SK-N-SH (cell line): ENCODE data around the gene ANKRD2. TPM values are rescaled to one million over a fixed set of nuclear protein-coding genes. Genes with fewer than 3 reads are reported as not detected.
"Not testable (repeated sequence)": the region's sequence is repeated elsewhere in the genome, so short reads cannot be mapped to it uniquely, and the experiment has no call there.

Experiments
- CTCF ChIA-PET: fragments of 300-600, 350-600 bp; formaldehyde crosslinking; extraction: SDS; loops from one replicate; lab custom pipeline; 2021; lab: Yijun Ruan, JAX
- POLR2A ChIA-PET: fragments of 350-600 bp; sonication (Branson Sonifier 250); formaldehyde crosslinking; extraction: SDS; loops from one replicate; lab custom pipeline; 2020; ENCODE audit warnings: antibody characterized with exemption, inconsistent platforms; lab: Yijun Ruan, JAX
- DNase-seq: peaks from one replicate; pipeline ENCODE4 v3.0.0; 2012
- H2AFZ ChIP-seq: fragments of 200-600 bp; sonication (generic); 2 replicates; pipeline ENCODE4 v1.8.1; 2016; ENCODE audit warnings: antibody characterized with exemption, mild to moderate bottlenecking, low read depth
- H3F3A ChIP-seq: fragments of 200-600 bp; sonication (generic); replicated peaks from 2 replicates; pipeline ENCODE3; 2016; ENCODE audit warnings: antibody characterized with exemption, mild to moderate bottlenecking; ENCODE audit not compliant: insufficient read depth
- H3K27ac ChIP-seq, 2 experiments: fragments of 200-500 bp in 1 of 2; fragments of 200-600 bp in 1 of 2; sonication (Bioruptor generic) in 1 of 2; sonication (generic), shearing (Covaris generic) in 1 of 2; 2 replicates each; pipeline versions ENCODE4 v1.5.1 to v1.6.1; 2014 to 2016; ENCODE audit warnings: low read depth in 2 of 2, inconsistent platforms in 1 of 2, low read length in 1 of 2, mild to moderate bottlenecking in 1 of 2, mixed read lengths in 1 of 2
- H3K27me3 ChIP-seq: fragments of 200-600 bp; sonication (generic), shearing (Covaris generic); 2 replicates; pipeline ENCODE4 v1.6.1; 2016; ENCODE audit warnings: mixed run types; ENCODE audit not compliant: insufficient read depth
- H3K36me3 ChIP-seq, 2 experiments: fragments of 200-500 bp in 1 of 2; fragments of 200-600 bp in 1 of 2; sonication (Bioruptor generic) in 1 of 2; sonication (generic) in 1 of 2; replicated peaks in 1 of 2; 2 replicates each; pipeline versions ENCODE3 to v1.5.1; 2014 to 2016; ENCODE audit warnings: low read length in 1 of 2, mild to moderate bottlenecking in 1 of 2; ENCODE audit not compliant: insufficient read depth in 2 of 2, control insufficient read depth in 1 of 2
- H3K4me1 ChIP-seq, 2 experiments: fragments of 200-500 bp in 1 of 2; fragments of 200-600 bp in 1 of 2; sonication (Bioruptor generic) in 1 of 2; sonication (generic), shearing (Covaris generic) in 1 of 2; 2 replicates each; pipeline versions ENCODE4 v1.5.1 to v1.6.1; 2014 to 2016; ENCODE audit warnings: low read depth in 1 of 2, low read length in 1 of 2, mixed run types in 1 of 2; ENCODE audit not compliant: insufficient read depth in 2 of 2, control insufficient read depth in 1 of 2
- H3K4me2 ChIP-seq: fragments of 200-600 bp; sonication (generic), shearing (Covaris generic); 2 replicates; pipeline ENCODE4 v1.6.1; 2017; ENCODE audit warnings: mixed run types
- H3K4me3 ChIP-seq, 2 experiments: fragments of 200-500 bp in 1 of 2; fragments of 200-600 bp in 1 of 2; sonication (Bioruptor generic) in 1 of 2; sonication (generic), shearing (Covaris generic) in 1 of 2; 2 replicates each; pipeline versions ENCODE4 v1.5.1 to v1.8.1; 2014 to 2016; ENCODE audit warnings: low read depth in 2 of 2, inconsistent platforms in 1 of 2, low read length in 1 of 2, mild to moderate bottlenecking in 1 of 2, mixed read lengths in 1 of 2, moderate library complexity in 1 of 2
- H3K79me2 ChIP-seq: fragments of 200-600 bp; sonication (generic); 2 replicates; pipeline ENCODE4 v1.8.1; 2017; ENCODE audit warnings: mild to moderate bottlenecking; ENCODE audit not compliant: insufficient read depth
- H3K9ac ChIP-seq: fragments of 200-600 bp; sonication (generic); 2 replicates; pipeline ENCODE4 v1.6.1; 2017; ENCODE audit warnings: mixed run types
- H3K9me2 ChIP-seq: fragments of 200-600 bp; sonication (generic); 2 replicates; pipeline ENCODE4 v1.6.1; 2017; ENCODE audit warnings: mixed run types
- H3K9me3 ChIP-seq: fragments of 200-600 bp; sonication (generic); 2 replicates; pipeline ENCODE4 v1.6.1; 2017; ENCODE audit warnings: mixed run types, mild to moderate bottlenecking, moderate library complexity
- H4K20me1 ChIP-seq: fragments of 200-600 bp; sonication (generic); 2 replicates; pipeline ENCODE4 v1.6.1; 2017; ENCODE audit warnings: mild to moderate bottlenecking, mixed run types; ENCODE audit not compliant: insufficient read depth
- CHD2 ChIP-seq: fragments of 150-350 bp; IDR thresholded peaks from 2 replicates; pipeline ENCODE4 v1.6.1; 2018; ENCODE audit warnings: low read length; ENCODE audit not compliant: partially characterized antibody
- CTCF ChIP-seq: fragments of 200-600 bp; sonication (generic); IDR thresholded peaks from 2 replicates; pipeline ENCODE4 v1.6.1; 2017; ENCODE audit warnings: antibody characterized with exemption, mild to moderate bottlenecking, moderate library complexity
- EP300 ChIP-seq, 2 experiments: IDR thresholded peaks; 2 replicates each; pipeline versions ENCODE4 v1.4.0 to v1.6.1; 2012; ENCODE audit warnings: borderline replicate concordance in 1 of 2, low read depth in 1 of 2, low read length in 1 of 2
- FOSL2 ChIP-seq: IDR thresholded peaks from 2 replicates; pipeline ENCODE4 v1.4.0; 2012; ENCODE audit warnings: low read depth, mild to moderate bottlenecking, moderate library complexity, borderline replicate concordance
- FOXJ3 ChIP-seq: sonication (generic); formaldehyde crosslinking; IDR thresholded peaks from 2 replicates; pipeline ENCODE4 v1.5.1; 2020; ENCODE audit warnings: mild to moderate bottlenecking, missing genetic modification reagents
- GATA2 ChIP-seq: sonication (generic); formaldehyde crosslinking; IDR thresholded peaks from 2 replicates; pipeline ENCODE4 v1.5.0; 2020; ENCODE audit warnings: mild to moderate bottlenecking, missing genetic modification reagents
- JUND ChIP-seq: IDR thresholded peaks from 2 replicates; pipeline ENCODE4 v1.4.0; 2012
- MAX ChIP-seq: IDR thresholded peaks from 2 replicates; pipeline ENCODE4 v1.4.0; 2012; ENCODE audit warnings: low read depth
- MEF2A ChIP-seq: IDR thresholded peaks from 2 replicates; pipeline ENCODE4 v1.4.0; 2012; ENCODE audit warnings: low read depth, borderline replicate concordance
- NFIC ChIP-seq: IDR thresholded peaks from 2 replicates; pipeline ENCODE4 v1.4.0; 2012; ENCODE audit warnings: borderline replicate concordance
- RAD21 ChIP-seq: IDR thresholded peaks from 2 replicates; pipeline ENCODE4 v1.6.1; 2012; ENCODE audit warnings: mild to moderate bottlenecking, low read length
- RCOR1 ChIP-seq: fragments of 150-350 bp; IDR thresholded peaks from 2 replicates; pipeline ENCODE4 v1.6.1; 2017; ENCODE audit warnings: antibody characterized with exemption, low read length
- REST ChIP-seq: IDR thresholded peaks from 2 replicates; pipeline ENCODE4 v1.6.1; 2012; ENCODE audit warnings: mild to moderate bottlenecking, low read depth, low read length, moderate library complexity
- SIN3A ChIP-seq: IDR thresholded peaks from 2 replicates; pipeline ENCODE4 v1.6.1; 2012; ENCODE audit warnings: low read depth, mild to moderate bottlenecking, low read length, moderate library complexity, borderline replicate concordance
- SMC3 ChIP-seq: IDR thresholded peaks from 2 replicates; pipeline ENCODE4 v1.6.1; 2012; ENCODE audit warnings: low read depth, low read length, improper control_type of control experiment
- TEAD4 ChIP-seq: IDR thresholded peaks from 2 replicates; pipeline ENCODE4 v1.4.0; 2012; ENCODE audit warnings: mild to moderate bottlenecking, borderline replicate concordance; ENCODE audit not compliant: insufficient read depth
- WGBS: methylation state at CpG from one replicate; pipeline ENCODE4 v1.1.6; 2017; ENCODE audit warnings: low lambda C conversion rate; 5-methylcytosine and 5-hydroxymethylcytosine counted together
- polyA plus RNA-seq, 3 experiments: library from polyadenylated mRNA; depleted of rRNA; stranded (reverse); fragments of >200 nt; gene quantifications; 2 replicates each; pipeline ENCODE4 v1.2.3, GENCODE V29; 2012
- TF ChIP-seq, protein P1 (sequence below): fragments of 150-350 bp; IDR thresholded peaks from 2 replicates; pipeline ENCODE4 v1.6.1; 2016; ENCODE audit warnings: mild to moderate bottlenecking, low read depth, low read length
- TF ChIP-seq, protein P2 (sequence below): fragments of 150-350 bp; IDR thresholded peaks from 2 replicates; pipeline ENCODE4 v1.6.1; 2017; ENCODE audit warnings: antibody characterized with exemption, low read length, low read depth, borderline replicate concordance
- TF ChIP-seq, protein P3 (sequence below): IDR thresholded peaks from 2 replicates; pipeline ENCODE4 v1.4.0; 2012; ENCODE audit warnings: low read depth, borderline replicate concordance

Gene ANKRD2
- polyA plus RNA-seq, 1 of the 3 experiments (the other 2 are of a cell fraction), result 0.72 TPM

DNA sequence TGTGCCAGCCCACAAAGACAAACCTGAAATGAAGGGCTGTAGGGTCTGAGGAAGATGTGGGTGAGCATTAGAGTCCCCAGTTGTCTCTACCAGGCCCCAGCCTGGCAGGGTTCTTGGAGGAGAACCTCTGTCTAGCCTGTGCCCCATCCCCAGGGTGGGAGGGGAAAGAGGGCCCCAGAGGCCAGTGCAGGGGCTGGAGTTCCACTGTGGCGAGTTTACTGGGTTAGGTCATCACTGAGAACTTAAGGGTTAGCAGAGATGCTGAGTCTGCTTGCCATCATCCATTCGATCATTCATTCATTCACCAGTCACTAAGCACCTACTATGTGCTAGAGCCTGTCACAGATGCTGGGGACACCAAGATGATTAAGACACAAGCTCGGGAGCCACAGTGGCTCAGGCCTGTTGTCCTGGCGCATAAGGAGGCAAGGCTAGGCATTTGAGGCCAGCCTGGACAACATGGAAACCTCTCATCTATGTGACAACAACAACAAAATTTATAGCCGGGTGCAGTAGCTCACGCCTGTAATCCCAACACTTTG, 2.6 kb downstream of the ANKRD2 start:
- 84% methylated on average over 6 of the region's 6 CpGs for WGBS
- Histone ChIP-seq H3K9ac (peak overlapping the region; percentile 41; the same call in 1 of the 2 replicates), H3K4me1 (peaks cover 21 to 31% of the 10 kb centered on the region in 2 experiments; a peak in 3 of 4 replicates), H3K27ac (peak overlapping the region; percentile 50 to 83; a peak in 3 of 4 replicates), H3K9me3 (no peaks in the 10 kb centered on the region), H3K4me2 (no peak overlapping the region; the same call in 1 of the 2 replicates), H3K4me3 (no peak overlapping the region), H3K79me2 (no peaks in the 10 kb centered on the region), H3K9me2 (no peaks in the 10 kb centered on the region), H3K36me3 (no peaks in the 10 kb centered on the region), H3F3A (peaks cover 29% of the 10 kb centered on the region), H3K27me3 (no peaks in the 10 kb centered on the region), H4K20me1 (no peaks in the 10 kb centered on the region), H2AFZ (no peak overlapping the region)
- no peak for TF ChIP-seq EP300 (IDR thresholded peaks at IDR 0.05; ENCODE audit: borderline replicate concordance in 1 of 2, low read depth in 1 of 2, low read length in 1 of 2)
- no peak for TF ChIP-seq REST
- no peak for TF ChIP-seq TEAD4
- TF ChIP-seq, protein P1, sequence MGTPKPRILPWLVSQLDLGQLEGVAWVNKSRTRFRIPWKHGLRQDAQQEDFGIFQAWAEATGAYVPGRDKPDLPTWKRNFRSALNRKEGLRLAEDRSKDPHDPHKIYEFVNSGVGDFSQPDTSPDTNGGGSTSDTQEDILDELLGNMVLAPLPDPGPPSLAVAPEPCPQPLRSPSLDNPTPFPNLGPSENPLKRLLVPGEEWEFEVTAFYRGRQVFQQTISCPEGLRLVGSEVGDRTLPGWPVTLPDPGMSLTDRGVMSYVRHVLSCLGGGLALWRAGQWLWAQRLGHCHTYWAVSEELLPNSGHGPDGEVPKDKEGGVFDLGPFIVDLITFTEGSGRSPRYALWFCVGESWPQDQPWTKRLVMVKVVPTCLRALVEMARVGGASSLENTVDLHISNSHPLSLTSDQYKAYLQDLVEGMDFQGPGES, result no peak
- no peak for TF ChIP-seq RCOR1
- TF ChIP-seq, protein P2, sequence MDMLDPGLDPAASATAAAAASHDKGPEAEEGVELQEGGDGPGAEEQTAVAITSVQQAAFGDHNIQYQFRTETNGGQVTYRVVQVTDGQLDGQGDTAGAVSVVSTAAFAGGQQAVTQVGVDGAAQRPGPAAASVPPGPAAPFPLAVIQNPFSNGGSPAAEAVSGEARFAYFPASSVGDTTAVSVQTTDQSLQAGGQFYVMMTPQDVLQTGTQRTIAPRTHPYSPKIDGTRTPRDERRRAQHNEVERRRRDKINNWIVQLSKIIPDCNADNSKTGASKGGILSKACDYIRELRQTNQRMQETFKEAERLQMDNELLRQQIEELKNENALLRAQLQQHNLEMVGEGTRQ, result no peak
- TF ChIP-seq CTCF, result no peak
- TF ChIP-seq SMC3, result no peak
- no peak for TF ChIP-seq FOSL2
- no peak for TF ChIP-seq RAD21
- TF ChIP-seq GATA2 (CRISPR knock-in tag), result no peak
- no peak for TF ChIP-seq NFIC
- TF ChIP-seq, protein P3, sequence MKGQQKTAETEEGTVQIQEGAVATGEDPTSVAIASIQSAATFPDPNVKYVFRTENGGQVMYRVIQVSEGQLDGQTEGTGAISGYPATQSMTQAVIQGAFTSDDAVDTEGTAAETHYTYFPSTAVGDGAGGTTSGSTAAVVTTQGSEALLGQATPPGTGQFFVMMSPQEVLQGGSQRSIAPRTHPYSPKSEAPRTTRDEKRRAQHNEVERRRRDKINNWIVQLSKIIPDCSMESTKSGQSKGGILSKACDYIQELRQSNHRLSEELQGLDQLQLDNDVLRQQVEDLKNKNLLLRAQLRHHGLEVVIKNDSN, result no peak
- no peak for TF ChIP-seq MAX
- no peak for TF ChIP-seq SIN3A
- TF ChIP-seq CHD2, result no peak
- TF ChIP-seq JUND, result no peak
- no peak for TF ChIP-seq FOXJ3 (CRISPR knock-in tag)
- no peak for TF ChIP-seq MEF2A
- ChIA-PET POLR2A (no interaction called here), CTCF (interaction anchor here (0.6 to 9.4 kb wide), 6 partner anchors 10 to 111 kb away, joined by 3 to 64 read pairs (median 3); partner anchors contain the start of gene HOGA1)
- peak; percentile 45 for DNase-seq

DNA sequence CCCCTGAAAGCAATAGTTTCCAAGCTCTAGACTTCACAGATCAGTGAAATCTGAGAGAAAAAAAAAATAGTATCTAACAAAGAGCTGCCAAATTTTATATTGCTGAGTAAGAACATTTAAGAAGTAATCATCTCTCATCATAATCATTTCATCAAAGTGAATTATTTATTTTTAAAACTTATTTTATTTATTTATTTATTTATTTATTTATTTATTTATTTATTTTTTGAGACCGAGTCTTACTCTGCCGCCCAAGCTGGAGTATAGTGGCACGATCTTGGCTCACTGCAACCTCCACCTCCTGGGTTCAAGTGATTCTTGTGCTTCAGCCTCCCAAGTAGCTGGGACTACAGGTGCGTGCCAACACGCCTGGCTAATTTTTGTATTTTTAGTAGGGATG, 3.9 kb downstream of the ANKRD2 start:
- H2AFZ ChIP-seq, POLR2A ChIA-PET, H4K20me1 ChIP-seq, H3K79me2 ChIP-seq, H3K9me3 ChIP-seq, H3K4me3 ChIP-seq, H3K9me2 ChIP-seq, H3K4me2 ChIP-seq, H3K27me3 ChIP-seq, H3K9ac ChIP-seq, H3K36me3 ChIP-seq, DNase-seq: not testable (repeated sequence)
- peak overlapping the region in 1 of 2 experiments; percentile 83; a peak in 2 of 4 replicates for H3K27ac ChIP-seq
- H3K4me1 ChIP-seq, result peaks cover 18 to 21% of the 10 kb centered on the region in 2 experiments; a peak in 3 of 4 replicates
- CTCF ChIA-PET, result interaction anchor here (1.0 to 9.4 kb wide), 4 partner anchors 24 to 100 kb away, joined by 3 to 64 read pairs (median 3); no protein-coding TSS in a partner anchor
- H3F3A ChIP-seq, result peaks cover 29% of the 10 kb centered on the region
- WGBS, result 41% methylated on average over 5 of the region's 5 CpGs
